HG02678 (cell line): ENCODE data around the gene MYL12A.
"Not testable (repeated sequence)": the region's sequence is repeated elsewhere in the genome, so short reads cannot be mapped to it uniquely, and the experiment has no call there.

ENCODE experiments used
- ATAC-seq: cut with Tn5 transposase; IDR thresholded peaks from one replicate; pipeline ENCODE4 v1.9.1; 2021; ENCODE audit warnings: mild to moderate bottlenecking, moderate library complexity; ENCODE audit not compliant: unreplicated experiment

The MYL12A gene

GRCh38 chr18:3247240-3248061 lies at the start of gene MYL12A:
MYL12A (plus strand) TSS chr18:3247801; CDS start chr18:3253248, 5,447 bp downstream.
- ATAC-seq, result peak; percentile 81

DNA sequence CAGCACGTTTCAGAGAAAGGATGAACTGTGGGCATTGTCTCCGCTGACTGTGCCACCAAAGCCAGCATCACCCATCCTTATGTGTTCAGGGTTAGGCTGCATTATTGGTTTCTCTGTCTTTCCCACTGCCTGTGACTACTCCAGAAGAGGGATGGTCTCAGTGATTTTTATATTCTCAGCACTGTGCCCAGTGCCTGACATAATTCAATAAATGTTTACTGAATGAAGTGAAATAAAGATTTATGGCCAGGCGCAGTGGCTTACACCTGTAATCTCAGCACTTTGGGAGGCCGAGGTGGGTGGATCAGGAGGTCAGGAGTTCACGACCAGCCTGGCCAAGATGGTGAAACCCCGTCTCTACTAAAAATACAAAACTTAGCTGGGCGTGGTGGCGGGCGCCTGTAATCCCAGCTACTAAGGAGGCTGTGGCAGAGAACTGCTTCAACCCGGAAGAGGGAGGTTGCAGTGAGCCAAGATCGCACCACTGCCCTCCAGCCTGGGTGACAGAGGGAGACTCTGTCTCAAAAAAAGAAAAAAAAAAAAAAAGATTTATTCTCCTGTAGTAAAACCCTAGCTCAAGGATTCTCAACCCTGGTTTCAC lies 49.2 kb upstream of the MYL12A start:
- not testable (repeated sequence) for ATAC-seq

GRCh38 chr18:3199942-3200645 lies 47.5 kb upstream of the MYL12A start:
- ATAC-seq, result no peak

DNA sequence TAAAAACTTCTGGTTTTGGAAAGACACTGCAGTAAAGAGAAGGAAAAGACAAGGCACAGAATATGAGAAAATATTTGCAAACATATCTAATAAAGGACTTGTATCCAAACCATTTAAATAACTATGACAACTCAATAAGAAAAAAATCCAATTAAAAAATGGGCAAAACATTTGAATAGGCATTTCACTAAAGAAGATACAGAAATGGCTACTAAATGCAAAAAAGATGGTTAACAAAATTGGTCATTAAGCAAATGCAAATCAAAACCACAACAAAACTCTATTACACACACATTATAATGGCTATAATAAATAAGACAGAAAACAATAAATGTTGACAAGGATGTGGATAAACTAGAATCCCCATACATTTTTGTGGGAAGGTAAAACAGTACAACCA lies 42.4 kb upstream of the MYL12A start:
- ATAC-seq, result no peak

GRCh38 chr18:3207565-3207964 lies 40.0 kb upstream of the MYL12A start:
- no peak for ATAC-seq

DNA sequence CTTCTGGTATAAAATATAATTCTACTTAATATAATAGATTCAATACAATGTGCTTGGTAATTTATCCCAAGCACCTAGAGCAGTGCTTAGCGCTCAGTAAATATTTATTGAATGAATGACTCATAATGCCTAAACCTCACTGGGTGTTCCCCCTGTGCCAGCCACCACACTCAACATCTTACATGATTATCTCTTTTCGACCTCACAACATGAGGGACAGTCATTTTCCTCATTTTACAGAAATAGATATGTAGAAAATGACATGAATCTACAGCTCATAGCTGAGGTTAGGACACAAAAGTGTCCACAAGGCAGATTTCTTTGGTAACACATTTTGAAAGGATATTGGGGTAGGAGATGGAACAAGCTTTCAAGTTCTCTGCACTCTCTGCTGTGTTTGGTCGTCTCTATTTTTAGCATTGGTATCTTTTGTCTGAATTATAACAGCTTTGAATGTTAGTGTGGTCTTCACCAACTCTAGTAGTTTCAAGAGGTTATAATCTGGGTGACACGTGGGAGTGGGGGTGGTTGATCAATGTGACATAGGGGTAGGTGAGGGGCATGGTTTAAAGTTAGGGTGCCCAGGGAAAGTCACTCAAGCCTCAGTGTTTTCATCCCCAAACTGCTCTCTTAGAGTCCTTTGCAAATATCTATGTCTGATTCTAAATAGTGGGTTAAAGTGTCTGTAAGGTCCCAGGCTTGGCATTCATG lies 37.6 kb upstream of the MYL12A start:
- ATAC-seq, result peak; percentile 68

DNA sequence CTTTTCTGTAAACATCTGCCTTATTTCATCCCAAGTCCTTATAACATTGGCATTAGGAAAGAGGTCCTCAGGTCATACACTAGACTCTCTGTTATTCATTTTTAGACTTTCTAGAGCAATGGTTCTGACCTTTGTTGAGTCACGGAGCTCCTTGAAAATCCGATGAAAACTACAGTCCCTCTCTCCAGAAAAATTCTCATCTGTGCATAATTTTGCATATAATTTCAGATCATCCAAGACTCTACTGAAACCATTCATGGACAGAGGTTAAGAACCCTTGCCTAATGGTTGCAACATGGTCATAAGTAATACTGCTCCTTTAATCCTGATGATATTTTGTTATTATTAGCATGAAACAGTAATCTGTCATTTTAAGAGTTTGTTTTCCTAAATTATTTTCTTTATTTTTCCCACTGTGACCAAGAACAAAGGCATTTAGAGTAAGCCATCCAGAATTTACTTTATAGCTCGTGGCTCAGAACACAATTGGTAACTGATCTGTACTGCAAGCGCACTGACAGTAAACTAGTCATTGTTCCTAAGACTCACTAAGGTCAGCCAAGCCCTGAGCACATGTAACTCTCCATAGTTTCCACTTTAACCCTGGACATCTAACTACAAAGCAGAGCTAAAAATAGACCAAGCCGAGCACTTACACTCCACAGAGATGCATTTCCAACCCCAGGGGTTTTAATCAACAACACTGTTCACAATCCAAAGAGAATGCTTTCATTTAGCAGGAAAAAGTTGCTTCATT lies 36.2 kb upstream of the MYL12A start:
- ATAC-seq, result no peak

GRCh38 chr18:3212657-3213056 lies 34.9 kb upstream of the MYL12A start:
- ATAC-seq, result no peak

DNA sequence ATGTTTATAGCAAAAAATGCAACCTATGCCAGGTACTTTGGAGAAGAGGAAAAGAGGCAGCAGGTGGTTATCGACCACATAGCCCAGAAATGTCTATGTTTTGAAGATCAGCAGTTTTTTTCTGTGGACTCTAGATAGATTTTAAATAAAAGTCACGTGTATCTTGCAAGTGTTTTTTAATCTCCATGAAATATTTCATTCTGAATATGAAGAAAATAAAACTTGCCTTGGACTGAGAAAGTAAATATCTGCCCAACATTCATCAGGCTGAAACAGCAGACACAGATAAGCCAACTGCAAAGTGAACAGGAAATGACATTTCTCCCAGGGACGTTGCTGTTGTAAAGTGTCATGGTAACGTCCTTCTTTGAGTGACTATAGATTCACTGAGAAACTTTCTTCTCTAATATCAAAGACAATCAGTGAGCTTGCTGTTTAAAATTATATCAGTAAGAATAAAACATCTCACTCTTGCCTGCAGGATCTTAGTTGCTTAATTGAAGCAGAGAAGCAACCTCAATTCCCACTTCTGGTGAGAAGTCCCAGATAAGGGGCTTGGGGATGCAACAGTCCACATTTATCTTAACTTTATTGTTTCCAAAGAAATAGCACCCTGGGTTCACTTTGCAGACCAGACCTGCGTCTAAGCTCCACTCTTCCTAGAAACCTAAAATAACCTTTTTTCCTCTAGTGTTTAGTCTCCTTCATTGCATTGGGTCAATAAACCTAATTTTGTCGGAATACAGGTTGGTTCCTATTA lies 34.1 kb upstream of the MYL12A start:
- ATAC-seq, result no peak

- ATAC-seq, result no peak
Measured at GRCh38 chr18:3214855-3215637, 32.6 kb upstream of the MYL12A start.

- no peak for ATAC-seq
Measured at GRCh38 chr18:3216987-3217386, 30.6 kb upstream of the MYL12A start.

GRCh38 chr18:3217948-3218647 lies 29.5 kb upstream of the MYL12A start:
- ATAC-seq, result no peak

DNA sequence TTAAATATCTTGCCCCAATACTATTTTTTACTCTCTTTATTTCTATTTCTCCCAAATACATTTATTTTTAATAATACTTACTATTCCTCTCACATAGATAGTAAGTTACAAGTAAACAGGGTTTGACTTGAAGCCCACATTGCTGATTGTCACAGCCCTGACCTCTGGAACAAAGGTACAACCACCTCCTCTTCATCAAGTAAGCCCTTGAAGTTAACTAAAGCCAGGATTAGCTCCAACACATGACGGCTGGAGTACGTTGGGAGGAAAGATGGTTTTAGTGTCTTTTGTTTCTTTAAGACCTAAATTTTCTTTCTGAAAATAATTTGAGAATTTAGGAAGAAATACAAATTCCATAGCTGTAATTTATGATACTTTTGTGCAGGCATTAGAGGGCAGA lies 28.8 kb upstream of the MYL12A start:
- no peak for ATAC-seq

DNA sequence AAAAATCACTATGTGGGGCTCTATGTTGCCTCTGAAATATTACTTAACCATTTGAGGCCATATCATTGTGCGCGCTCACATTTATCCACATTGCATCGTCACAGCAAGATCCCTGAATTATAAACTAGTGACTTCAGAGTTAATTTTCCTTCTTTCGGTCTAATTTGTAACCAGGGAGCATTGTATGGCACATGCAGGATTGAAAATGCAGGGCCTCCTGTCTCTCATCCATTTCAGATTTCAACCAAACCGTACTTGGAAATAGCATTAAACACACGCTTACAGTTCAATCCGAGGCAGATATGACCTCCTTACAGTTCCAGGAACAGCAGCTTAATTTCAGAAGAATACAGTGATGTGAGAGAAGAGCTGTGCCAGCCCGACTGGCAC lies 28.4 kb upstream of the MYL12A start:
- no peak for ATAC-seq

- no peak for ATAC-seq
Measured at GRCh38 chr18:3219631-3220335, 27.8 kb upstream of the MYL12A start, which contains the start of gene MYOM1. MYOM1 (minus strand) TSS chr18:3219968; CDS start chr18:3215223, 4,745 bp downstream.

DNA sequence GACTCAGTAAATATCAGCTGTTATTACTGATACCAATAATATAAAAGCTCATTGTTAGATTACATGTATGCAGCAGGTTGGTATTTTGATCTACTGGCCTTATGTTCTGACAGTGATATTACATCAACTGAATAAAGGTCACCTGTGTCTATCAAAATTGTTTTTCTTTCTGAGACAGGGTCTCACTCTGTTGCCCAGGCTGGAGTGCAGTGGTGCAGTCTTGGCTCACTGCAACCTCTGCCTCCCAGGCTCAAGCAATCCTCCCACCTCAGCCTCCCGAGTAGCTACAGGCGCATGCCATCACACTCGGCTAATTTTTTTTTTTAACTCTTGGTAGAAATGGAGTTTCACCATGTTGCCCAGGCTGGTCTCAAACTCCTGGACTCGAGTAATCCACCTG lies 26.7 kb upstream of the MYL12A start:
- ATAC-seq, result not testable (repeated sequence)

GRCh38 chr18:3221496-3221895 lies 26.1 kb upstream of the MYL12A start:
- ATAC-seq, result no peak

DNA sequence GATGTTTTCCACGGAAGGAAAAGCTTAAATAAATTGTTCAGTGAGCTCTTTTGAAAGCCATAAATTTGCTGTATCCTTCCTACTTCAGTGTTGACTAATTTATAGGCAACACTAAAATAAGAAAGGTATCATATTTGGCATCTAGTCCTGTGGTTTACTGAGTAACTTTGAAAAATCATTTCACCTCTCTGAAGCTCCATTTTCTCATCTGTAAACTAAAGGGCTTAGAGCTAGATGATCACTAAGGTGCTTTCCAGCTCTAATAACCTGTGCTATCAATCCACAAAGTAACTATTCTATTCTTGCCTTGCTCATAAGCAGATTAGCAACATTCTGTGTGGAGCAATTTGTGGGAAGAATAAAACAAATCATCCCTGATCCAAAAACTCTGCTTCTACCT lies 24.2 kb upstream of the MYL12A start:
- no peak for ATAC-seq
